Measurements from ENCODE around the gene PPFIBP1. TPM values are rescaled to one million over a fixed set of nuclear protein-coding genes. Genes with fewer than 3 reads are reported as not detected.
A peak's percentile ranks its signal among the peaks of the same experiment; 100 is the strongest.
"Not testable (repeated sequence)": the region's sequence is repeated elsewhere in the genome, so short reads cannot be mapped to it uniquely, and the experiment has no call there.

The PPFIBP1 gene
- polyA plus RNA-seq, 1 donor = 137 TPM

- no peak for DNase-seq
Measured at GRCh38 chr12:27707216-27707615, 183.2 kb downstream of the PPFIBP1 start.

DNA sequence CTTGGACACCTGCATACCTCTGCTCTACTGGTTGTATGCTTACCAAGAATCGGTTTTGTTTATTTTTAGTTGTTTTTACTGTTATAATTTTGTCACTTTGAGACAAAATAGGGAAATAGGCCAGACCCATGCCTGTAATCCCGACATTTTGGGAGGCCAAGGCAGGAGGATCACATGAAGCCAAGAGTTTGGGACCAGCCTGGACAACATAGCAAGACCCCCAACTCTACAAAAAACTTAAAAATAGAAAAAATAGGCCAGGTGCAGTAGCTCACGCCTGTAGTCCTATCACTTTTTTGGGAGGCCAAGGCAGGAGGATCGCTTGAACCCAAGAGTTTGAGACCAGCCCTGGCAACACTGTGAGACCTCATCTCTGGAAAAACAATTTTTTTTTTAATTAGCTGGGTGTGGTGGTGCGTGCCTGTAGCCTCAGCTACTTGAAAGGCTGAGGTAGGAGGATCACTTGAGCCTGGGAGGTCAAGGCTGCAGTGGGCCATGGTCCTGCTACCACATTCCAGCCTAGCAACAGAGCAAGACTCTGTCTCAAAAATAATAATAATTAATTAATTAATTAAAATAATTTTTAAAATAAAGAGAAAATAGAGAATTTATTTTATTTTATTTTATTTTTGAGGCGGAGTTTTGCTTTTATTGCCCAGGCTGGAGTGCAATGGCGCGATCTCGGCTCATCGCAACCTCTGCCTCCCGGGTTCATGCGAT is 185.4 kb downstream of the PPFIBP1 start:
- DNase-seq = no peak

DNA sequence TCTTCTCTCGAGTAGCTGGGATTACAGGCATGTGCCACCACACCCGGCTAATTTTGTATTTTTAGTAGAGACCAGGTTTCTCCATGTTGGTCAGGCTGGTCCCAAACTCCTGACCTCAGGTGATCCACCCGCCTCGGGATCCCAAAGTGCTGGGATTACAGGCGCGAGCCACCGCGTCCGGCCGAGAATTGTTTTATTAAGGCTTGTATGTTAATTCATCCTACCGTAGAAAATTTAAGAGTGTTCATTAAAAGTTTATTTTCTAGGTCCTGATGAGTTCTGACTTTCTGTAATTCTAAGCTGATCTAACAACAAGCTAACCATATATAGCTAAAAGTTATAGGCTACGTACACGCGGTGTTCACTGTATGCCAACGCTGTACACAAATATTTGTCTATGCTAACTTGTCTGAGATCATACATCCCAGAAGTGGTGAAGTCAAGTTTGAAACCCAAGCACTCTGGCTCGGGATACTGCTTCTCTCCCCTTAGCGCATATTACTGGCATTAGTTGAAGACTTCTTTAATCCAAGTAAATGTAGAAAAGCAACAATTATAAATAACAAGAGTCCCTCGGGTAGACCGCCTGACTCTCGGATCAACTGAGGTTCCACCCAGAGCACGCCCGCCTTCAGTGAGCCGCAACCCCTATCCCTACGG is 186.1 kb downstream of the PPFIBP1 start:
- no peak for DNase-seq

DNA sequence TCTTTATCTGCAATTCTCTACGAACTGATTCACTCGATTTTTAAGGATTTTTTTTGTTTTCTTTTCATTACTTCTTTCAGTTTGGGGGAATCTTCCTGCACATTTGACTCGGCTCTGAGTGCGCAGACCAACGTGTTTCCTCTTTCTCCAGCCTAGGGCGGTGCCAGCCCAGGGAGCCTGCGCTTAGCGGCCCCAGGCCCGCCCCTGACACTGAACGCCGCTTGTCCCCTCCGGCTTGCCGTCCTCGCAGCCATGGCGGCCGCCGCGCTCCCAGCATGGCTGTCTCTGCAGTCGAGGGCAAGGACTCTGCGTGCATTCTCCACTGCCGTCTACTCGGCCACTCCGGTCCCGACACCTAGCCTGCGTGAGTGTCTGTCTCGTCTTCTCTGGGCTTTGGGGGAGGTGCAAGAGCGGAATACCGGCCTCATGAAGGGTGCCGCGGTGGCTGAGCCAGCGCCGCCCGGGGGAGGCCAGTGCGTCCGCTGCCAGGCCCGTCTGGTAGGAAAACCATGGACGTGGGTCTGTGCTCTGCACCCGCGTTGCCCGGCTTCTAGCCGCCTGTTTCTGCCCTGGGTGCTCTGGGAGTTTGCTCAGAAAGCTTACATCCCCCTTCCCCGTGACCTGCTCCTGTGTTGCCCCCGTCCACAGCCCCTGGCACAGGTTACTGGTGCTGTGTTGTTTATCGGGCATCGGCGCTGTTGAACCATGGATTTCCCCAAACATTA is 186.7 kb downstream of the PPFIBP1 start, which contains the start of gene MRPS35:
Gene MRPS35, plus strand, starts transcription at position 241 of the 725 bp plus-strand sequence. Its CDS starts 12 bp downstream, at position 253.
- DNase-seq = peak; percentile 89

- no peak for DNase-seq
Measured at GRCh38 chr12:27711317-27711682, 187.3 kb downstream of the PPFIBP1 start.

DNA sequence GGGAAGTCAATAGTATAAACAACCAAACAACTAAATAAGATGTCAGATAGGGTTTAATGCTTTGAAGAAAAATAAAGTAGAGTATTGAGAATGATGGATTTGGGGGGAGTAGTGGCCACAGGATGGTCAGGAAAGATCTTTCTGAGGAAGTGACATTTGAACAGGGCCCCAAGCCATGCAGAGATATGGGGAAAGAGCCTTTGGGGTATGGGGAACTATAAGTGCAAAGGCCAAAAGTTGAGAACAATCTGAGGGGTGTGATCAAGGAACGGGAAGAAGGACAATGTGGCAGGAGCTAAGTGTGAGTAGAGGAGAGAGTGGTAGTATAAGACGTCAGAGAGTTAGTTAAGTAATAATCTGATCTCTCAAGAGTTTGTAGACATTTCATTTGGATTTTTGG is 188.0 kb downstream of the PPFIBP1 start:
- DNase-seq = no peak

- no peak for DNase-seq
Measured at GRCh38 chr12:27723212-27723611, 199.2 kb downstream of the PPFIBP1 start.

GRCh38 chr12:27730097-27730588 is 206.1 kb downstream of the PPFIBP1 start:
- DNase-seq = no peak

DNA sequence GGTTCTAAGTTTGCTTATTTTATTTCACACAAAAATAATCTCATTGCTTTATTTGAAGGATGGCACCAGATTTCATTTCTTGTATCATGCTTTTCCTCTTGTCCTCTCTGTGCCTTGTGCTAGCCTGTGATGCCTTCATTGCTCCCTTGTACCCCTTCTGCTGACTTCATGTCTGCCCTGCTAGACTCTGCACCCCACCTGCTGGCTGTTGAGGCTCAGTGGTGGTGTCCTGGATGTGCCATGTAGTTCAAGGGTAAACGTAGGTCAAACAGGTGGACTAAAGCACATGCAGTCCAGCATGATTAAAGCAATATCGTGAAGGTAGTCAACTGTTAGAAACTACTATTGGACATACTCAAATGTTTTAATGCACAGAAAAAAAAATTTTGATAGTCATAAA is 208.3 kb downstream of the PPFIBP1 start:
- no peak for DNase-seq

DNA sequence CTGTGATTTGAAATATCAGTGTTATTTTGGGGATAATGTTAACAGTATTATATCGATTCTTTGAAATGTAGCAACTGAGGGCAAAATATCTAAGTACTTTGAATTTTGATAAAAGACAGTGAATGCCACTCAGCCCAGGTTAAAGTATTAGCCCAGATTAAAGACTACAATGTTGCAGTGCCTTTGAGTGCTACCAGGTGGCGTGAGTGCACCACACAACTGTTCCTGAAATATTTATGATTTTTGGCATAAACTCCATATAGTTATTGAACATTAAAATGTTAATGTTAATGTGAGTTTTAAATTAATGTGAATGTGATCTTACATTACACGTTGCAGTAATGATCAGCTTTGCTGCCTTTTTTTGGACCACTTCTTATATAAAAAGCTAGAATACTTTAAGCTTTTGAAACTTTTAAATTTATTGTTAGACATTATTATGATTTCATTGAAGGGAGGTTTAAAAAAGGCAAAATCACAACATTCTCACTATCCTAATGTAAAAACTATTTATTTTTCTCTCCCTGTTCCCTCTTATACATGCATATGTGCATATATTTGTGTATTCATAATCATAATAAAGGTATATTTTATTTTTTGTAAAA is 209.1 kb downstream of the PPFIBP1 start:
- no peak for DNase-seq

GRCh38 chr12:27733791-27734190 is 209.8 kb downstream of the PPFIBP1 start:
- no peak for DNase-seq

GRCh38 chr12:27734321-27734720 is 210.3 kb downstream of the PPFIBP1 start:
- DNase-seq = not testable (repeated sequence)

GRCh38 chr12:27743601-27744000 is 219.6 kb downstream of the PPFIBP1 start:
- no peak for DNase-seq

Other genes starting within 250 kb of the PPFIBP1 start
- gene BMAL2, start 191.4 kb upstream of the PPFIBP1 start, polyA plus RNA-seq (ENCODE audit: insufficient read length) = 7.5 TPM
- gene SMCO2, start 77.5 kb upstream of the PPFIBP1 start, polyA plus RNA-seq (ENCODE audit: insufficient read length) = 0.60 TPM
- gene REP15, start 172.2 kb downstream of the PPFIBP1 start, polyA plus RNA-seq (ENCODE audit: insufficient read length) = 2.7 TPM
- 79.3 TPM for gene MRPS35, start 186.6 kb downstream of the PPFIBP1 start, polyA plus RNA-seq (ENCODE audit: insufficient read length)

Data from left kidney (tissue), 2 donors.